KMS-11 (cell line): Measurements from ENCODE around the gene PRKD1.

Experiments
- H2AFZ ChIP-seq: fragments of 200-600 bp; sonication (generic); 2 replicates; pipeline ENCODE4 v1.6.1; 2016; ENCODE audit warnings: antibody characterized with exemption, mixed run types, low read depth
- H3K27ac ChIP-seq: fragments of 200-600 bp; sonication (generic); 2 replicates; pipeline ENCODE4 v1.6.1; 2016; ENCODE audit warnings: mild to moderate bottlenecking, mixed run types
- H3K27me3 ChIP-seq: fragments of 200-600 bp; sonication (generic); 2 replicates; pipeline ENCODE4 v1.6.1; 2017; ENCODE audit warnings: mild to moderate bottlenecking, low read depth, mixed run types, moderate library complexity; ENCODE audit not compliant: insufficient read depth
- H3K36me3 ChIP-seq: fragments of 200-600 bp; sonication (generic); 2 replicates; pipeline ENCODE4 v1.6.1; 2017; ENCODE audit warnings: mild to moderate bottlenecking, mixed run types; ENCODE audit not compliant: insufficient read depth
- H3K4me1 ChIP-seq: fragments of 200-600 bp; sonication (generic); 2 replicates; pipeline ENCODE4 v1.6.1; 2016; ENCODE audit warnings: mild to moderate bottlenecking, low read depth, mixed run types; ENCODE audit not compliant: poor library complexity, severe bottlenecking
- H3K4me2 ChIP-seq: fragments of 200-600 bp; sonication (generic); 2 replicates; pipeline ENCODE4 v1.7.0; 2016; ENCODE audit warnings: mild to moderate bottlenecking, mixed run types
- H3K4me3 ChIP-seq: fragments of 200-600 bp; sonication (generic); IDR thresholded peaks from 2 replicates; pipeline ENCODE4 v1.6.1; 2017; ENCODE audit warnings: low read depth, low read length, mixed read lengths; ENCODE audit not compliant: insufficient read depth
- H3K79me2 ChIP-seq: fragments of 200-600 bp; sonication (generic); 2 replicates; pipeline ENCODE4 v1.6.1; 2016; ENCODE audit warnings: low read depth, mixed run types; ENCODE audit not compliant: insufficient read depth
- H3K9ac ChIP-seq: fragments of 200-600 bp; sonication (generic); 2 replicates; pipeline ENCODE4 v1.6.1; 2016; ENCODE audit warnings: mild to moderate bottlenecking, mixed run types
- H4K20me1 ChIP-seq: fragments of 200-600 bp; sonication (generic); 2 replicates; pipeline ENCODE4 v1.6.1; 2016; ENCODE audit warnings: mild to moderate bottlenecking, mixed run types; ENCODE audit not compliant: insufficient read depth
- CTCF ChIP-seq: fragments of 200-600 bp; sonication (generic); conservative IDR thresholded peaks from 2 replicates; pipeline ENCODE4 v1.6.1; 2017; ENCODE audit warnings: low read depth, mild to moderate bottlenecking, antibody characterized with exemption, low read length, moderate library complexity, mixed read lengths

Gene PRKD1

GRCh38 chr14:29587761-29588470 lies 339.7 kb downstream of the PRKD1 start:
- no peaks in the 10 kb centered on the region for H3K4me1 ChIP-seq
- no peak overlapping the region for H3K4me2 ChIP-seq
- H3K4me3 ChIP-seq, result no peak overlapping the region
- H4K20me1 ChIP-seq, result no peaks in the 10 kb centered on the region
- H3K9ac ChIP-seq, result no peak overlapping the region
- H3K79me2 ChIP-seq, result no peaks in the 10 kb centered on the region
- TF ChIP-seq CTCF, result no peak
- H3K27me3 ChIP-seq, result no peaks in the 10 kb centered on the region
- H3K27ac ChIP-seq, result no peak overlapping the region
- no peaks in the 10 kb centered on the region for H3K36me3 ChIP-seq
- no peak overlapping the region for H2AFZ ChIP-seq

GRCh38 chr14:29587046-29587445 lies 340.6 kb downstream of the PRKD1 start:
- no peak overlapping the region for H3K9ac ChIP-seq

GRCh38 chr14:29584992-29585391 lies 342.7 kb downstream of the PRKD1 start:
- Histone ChIP-seq H3K4me1 (no peaks in the 10 kb centered on the region), H3K79me2 (no peaks in the 10 kb centered on the region), H4K20me1 (no peaks in the 10 kb centered on the region), H3K4me2 (no peak overlapping the region), H3K9ac (no peak overlapping the region), H2AFZ (no peak overlapping the region), H3K27ac (no peak overlapping the region), H3K36me3 (no peaks in the 10 kb centered on the region), H3K4me3 (no peak overlapping the region), H3K27me3 (no peaks in the 10 kb centered on the region)
- no peak for TF ChIP-seq CTCF

More at GRCh38 chr14:29587046-29587445, 340.6 kb downstream of the PRKD1 start:
- Histone ChIP-seq H3K4me1 (no peaks in the 10 kb centered on the region), H2AFZ (no peak overlapping the region), H3K4me3 (no peak overlapping the region), H4K20me1 (no peaks in the 10 kb centered on the region), H3K27ac (no peak overlapping the region), H3K79me2 (no peaks in the 10 kb centered on the region), H3K4me2 (no peak overlapping the region), H3K27me3 (no peaks in the 10 kb centered on the region), H3K36me3 (no peaks in the 10 kb centered on the region)
- TF ChIP-seq CTCF, result no peak

GRCh38 chr14:29580763-29581162 lies 346.9 kb downstream of the PRKD1 start:
- Histone ChIP-seq H3K36me3 (no peaks in the 10 kb centered on the region), H3K9ac (no peak overlapping the region), H3K27me3 (no peaks in the 10 kb centered on the region), H3K4me1 (no peaks in the 10 kb centered on the region), H3K79me2 (no peaks in the 10 kb centered on the region), H2AFZ (no peak overlapping the region), H3K4me3 (no peak overlapping the region), H3K27ac (no peak overlapping the region), H3K4me2 (no peak overlapping the region), H4K20me1 (no peaks in the 10 kb centered on the region)
- TF ChIP-seq CTCF, result no peak
